ENCODE data around the gene GPD1.

GPD1 gene

DNA sequence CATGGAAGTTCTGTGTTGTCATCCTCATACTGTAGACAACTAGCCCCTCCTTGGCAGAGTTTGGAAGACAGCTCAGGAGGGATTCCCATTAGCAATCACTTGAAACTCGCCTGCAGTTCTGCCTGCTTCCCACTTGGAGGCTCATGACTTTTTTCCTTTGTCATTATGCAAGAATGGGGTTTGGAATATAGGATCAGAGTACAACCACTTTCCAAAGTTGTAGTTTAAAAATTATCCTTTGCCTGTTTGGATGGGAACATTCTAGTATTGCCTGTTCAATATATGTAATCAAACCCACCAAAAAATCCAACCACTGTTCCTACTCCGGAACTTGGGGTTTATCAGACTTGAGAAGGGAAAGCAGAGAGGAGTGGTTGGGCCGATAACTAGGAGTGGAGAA, 2.1 kb upstream of the GPD1 start:
- H3K27ac ChIP-seq = 0 out of 2 replicates have a peak overlapping the region, but pooled peaks have one; percentile 73
- peaks cover 42% of the 10 kb centered on the region for H3K36me3 ChIP-seq (ENCODE audit: insufficient read depth, low read length)
- no peak overlapping the region for H3K9ac ChIP-seq (ENCODE audit: insufficient read length)
- H3K9me3 ChIP-seq (ENCODE audit: low read depth, low read length) = no peaks in the 10 kb centered on the region
- no peak for DNase-seq (ENCODE audit: low read depth, low spot score)
- TF ChIP-seq FOXP2 (optimal IDR thresholded peaks at IDR 0.05; ENCODE audit: control extremely low read depth, extremely low read length, insufficient read depth) (no peak), POLR2AphosphoS5 (IDR thresholded peaks at IDR 0.05; ENCODE audit: borderline replicate concordance, low read depth, low read length) (no peak), EZH2 (IDR thresholded peaks at IDR 0.05) (no peak)
- no peak overlapping the region for H3K4me3 ChIP-seq

DNA sequence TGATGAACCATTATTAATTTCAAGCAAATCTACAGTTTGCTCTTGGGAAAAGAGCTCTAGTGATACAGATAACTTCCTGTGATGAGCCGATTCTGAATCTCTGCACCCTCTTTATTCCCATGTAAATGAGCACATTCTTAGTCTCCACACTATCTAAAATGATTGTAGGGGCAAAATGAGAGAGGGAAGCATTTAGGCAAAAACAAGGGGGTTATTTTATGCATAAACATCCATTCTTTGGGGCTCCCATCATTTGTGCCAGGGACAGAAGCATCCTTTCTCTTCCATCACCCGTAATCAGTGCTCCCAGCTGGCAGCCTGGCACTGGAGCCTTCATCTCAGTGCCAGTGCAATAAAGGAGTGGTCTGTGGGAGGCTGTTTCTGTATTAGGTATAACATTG, 1.7 kb upstream of the GPD1 start:
- Histone ChIP-seq H3K4me3 (no peak overlapping the region), H3K36me3 (ENCODE audit: insufficient read depth, low read length) (peaks cover 37% of the 10 kb centered on the region; the same call in 1 of the 2 replicates), H3K27ac (0 out of 2 replicates have a peak overlapping the region, but pooled peaks have one; percentile 9), H3K9ac (ENCODE audit: insufficient read length) (no peak overlapping the region), H3K9me3 (ENCODE audit: low read depth, low read length) (no peaks in the 10 kb centered on the region)
- TF ChIP-seq FOXP2 (optimal IDR thresholded peaks at IDR 0.05; ENCODE audit: control extremely low read depth, extremely low read length, insufficient read depth) (no peak), EZH2 (IDR thresholded peaks at IDR 0.05) (no peak), POLR2AphosphoS5 (IDR thresholded peaks at IDR 0.05; ENCODE audit: borderline replicate concordance, low read depth, low read length) (no peak; the same call in 1 of the 2 replicates)
- DNase-seq (ENCODE audit: low read depth, low spot score) = no peak

DNA sequence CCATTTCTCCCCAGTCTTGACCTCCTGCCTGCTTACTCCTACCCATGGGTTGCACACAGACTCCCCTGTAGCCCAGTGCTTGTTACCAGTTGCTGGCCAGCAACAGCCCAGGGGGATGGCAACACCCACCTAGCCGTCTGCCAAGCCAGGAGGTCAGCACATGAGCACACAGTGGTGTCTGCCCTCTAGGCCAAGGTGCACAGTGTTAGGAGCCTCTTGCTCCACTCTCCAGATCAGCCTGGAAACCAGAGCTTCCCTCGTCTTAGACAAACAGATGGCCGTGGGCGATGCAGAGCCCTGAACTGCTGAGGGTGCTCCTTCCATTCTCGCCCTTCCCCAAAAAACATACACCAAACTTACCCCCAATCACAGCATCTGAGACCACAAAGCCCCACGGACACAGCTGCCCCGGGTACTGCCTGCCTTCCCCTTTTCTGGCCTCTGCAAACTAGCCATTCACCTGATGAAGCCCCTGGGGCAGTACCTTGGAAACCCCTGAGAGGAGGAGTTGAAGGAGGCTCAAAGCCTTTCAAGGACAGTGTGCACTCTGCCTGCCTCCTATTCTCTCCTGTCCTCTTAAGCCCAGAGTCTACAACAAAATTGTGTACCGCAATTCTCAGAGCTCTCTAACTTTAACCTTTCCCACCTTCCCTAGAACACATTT, 1.0 kb upstream of the GPD1 start:
- Histone ChIP-seq H3K9me3 (ENCODE audit: low read depth, low read length) (no peaks in the 10 kb centered on the region), H3K36me3 (ENCODE audit: insufficient read depth, low read length) (peaks cover 33% of the 10 kb centered on the region; the same call in 1 of the 2 replicates), H3K4me3 (no peak overlapping the region), H3K27ac (no peak overlapping the region), H3K9ac (ENCODE audit: insufficient read length) (no peak overlapping the region)
- no peak for DNase-seq (ENCODE audit: low read depth, low spot score)
- TF ChIP-seq POLR2AphosphoS5 (IDR thresholded peaks at IDR 0.05; ENCODE audit: borderline replicate concordance, low read depth, low read length) (no peak), EZH2 (IDR thresholded peaks at IDR 0.05) (no peak), FOXP2 (optimal IDR thresholded peaks at IDR 0.05; ENCODE audit: control extremely low read depth, extremely low read length, insufficient read depth) (no peak)

DNA sequence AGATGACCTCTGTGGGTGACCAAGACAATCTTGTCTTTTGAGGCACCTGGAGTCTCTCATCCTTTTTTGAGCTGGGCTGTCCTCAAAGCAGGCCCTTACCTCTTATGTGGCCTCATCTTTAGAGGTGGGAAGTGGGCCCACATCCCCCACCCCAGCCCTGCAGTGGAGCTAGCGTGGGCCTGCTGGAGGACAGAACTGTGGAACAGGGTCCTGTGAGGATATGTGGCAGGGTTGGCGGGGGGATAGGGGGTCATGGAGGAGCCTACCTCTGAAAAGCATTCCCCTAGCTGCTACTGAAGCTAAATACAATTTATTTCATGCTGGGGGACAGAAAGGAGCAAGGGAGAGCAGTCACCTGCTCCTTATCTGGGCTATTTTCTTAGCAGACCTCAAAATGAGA, 457 bp upstream of the GPD1 start:
- no peak overlapping the region for H3K27ac ChIP-seq
- TF ChIP-seq FOXP2 (optimal IDR thresholded peaks at IDR 0.05; ENCODE audit: control extremely low read depth, extremely low read length, insufficient read depth) (no peak), EZH2 (IDR thresholded peaks at IDR 0.05) (no peak), POLR2AphosphoS5 (IDR thresholded peaks at IDR 0.05; ENCODE audit: borderline replicate concordance, low read depth, low read length) (no peak)
- H3K36me3 ChIP-seq (ENCODE audit: insufficient read depth, low read length) = peaks cover 27% of the 10 kb centered on the region; the same call in 1 of the 2 replicates
- H3K9me3 ChIP-seq (ENCODE audit: low read depth, low read length) = no peaks in the 10 kb centered on the region
- H3K4me3 ChIP-seq = no peak overlapping the region
- DNase-seq (ENCODE audit: low read depth, low spot score) = no peak
- no peak overlapping the region for H3K9ac ChIP-seq (ENCODE audit: insufficient read length)

DNA sequence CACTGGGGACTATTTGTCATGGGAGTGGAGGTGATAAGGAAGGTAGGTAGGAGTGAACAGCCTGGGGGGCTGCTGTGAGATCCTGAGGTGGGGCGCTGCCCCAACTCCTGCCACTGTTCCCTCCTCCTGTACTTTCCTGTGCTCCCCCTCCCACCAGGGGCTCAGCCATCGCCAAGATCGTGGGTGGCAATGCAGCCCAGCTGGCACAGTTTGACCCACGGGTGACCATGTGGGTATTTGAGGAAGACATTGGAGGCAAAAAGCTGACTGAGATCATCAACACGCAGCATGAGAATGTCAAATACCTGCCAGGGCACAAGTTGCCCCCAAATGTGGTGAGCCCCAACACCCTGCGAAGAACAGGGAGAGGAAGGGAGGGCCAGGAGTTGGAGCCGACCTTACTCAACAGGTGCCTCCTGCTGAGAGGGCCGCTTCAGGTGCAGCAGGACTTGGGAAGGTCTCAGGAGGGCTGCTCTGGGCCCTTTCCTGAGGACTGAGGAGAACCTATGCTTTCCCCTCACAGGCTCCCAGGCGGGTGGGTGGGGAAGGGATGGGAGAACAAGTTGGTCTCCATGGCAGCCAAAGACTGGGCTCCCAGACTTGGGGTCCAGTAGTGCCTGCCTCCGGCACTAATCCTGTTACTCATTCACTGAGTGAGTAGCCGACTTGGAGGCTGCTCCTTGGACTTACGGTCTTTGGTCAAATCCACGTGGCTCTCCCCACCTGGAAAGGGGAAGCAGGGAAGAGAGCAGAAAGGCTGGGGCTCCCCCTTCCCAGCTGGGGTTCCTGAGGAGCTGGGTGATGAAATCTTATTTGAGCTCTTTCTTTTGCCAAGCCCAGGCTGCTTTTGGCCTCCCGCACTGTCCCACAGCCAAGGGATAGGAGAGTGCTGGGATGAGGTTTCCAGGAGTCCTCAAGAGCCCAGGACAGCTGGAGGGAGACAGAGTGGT, 884 bp downstream of the GPD1 start:
- TF ChIP-seq FOXP2 (optimal IDR thresholded peaks at IDR 0.05; ENCODE audit: control extremely low read depth, extremely low read length, insufficient read depth) (no peak), POLR2AphosphoS5 (IDR thresholded peaks at IDR 0.05; ENCODE audit: borderline replicate concordance, low read depth, low read length) (no peak), EZH2 (IDR thresholded peaks at IDR 0.05) (no peak)
- no peak for DNase-seq (ENCODE audit: low read depth, low spot score)
- no peak overlapping the region for H3K4me3 ChIP-seq
- no peak overlapping the region for H3K27ac ChIP-seq
- peaks cover 14% of the 10 kb centered on the region; the same call in 1 of the 2 replicates for H3K36me3 ChIP-seq (ENCODE audit: insufficient read depth, low read length)
- no peak overlapping the region for H3K9ac ChIP-seq (ENCODE audit: insufficient read length)
- H3K9me3 ChIP-seq (ENCODE audit: low read depth, low read length) = no peaks in the 10 kb centered on the region

DNA sequence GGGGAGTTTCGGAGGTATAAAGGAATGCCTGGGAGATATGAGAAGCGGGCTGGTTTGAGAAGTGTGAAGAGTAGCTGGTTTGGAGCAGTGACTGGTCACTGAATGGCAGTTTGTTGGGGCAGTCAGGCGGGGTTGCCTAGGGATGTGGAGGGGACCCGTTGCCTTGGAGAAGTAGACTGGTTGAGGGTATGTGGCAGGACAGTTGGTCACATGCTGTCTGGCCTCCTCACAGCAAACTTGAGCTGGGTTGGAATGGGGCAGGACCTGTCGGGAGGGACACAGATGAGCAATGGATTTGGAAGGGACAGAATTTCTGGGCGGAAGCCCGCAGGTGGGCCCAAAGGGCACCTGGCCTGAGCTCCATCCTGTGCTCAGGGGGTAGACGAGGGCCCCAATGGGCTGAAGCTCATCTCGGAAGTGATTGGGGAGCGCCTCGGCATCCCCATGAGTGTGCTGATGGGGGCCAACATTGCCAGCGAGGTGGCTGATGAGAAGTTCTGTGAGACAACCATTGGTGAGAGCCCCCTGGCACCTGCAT, 2.2 kb downstream of the GPD1 start:
- no peaks in the 10 kb centered on the region for H3K9me3 ChIP-seq (ENCODE audit: low read depth, low read length)
- no peak for DNase-seq (ENCODE audit: low read depth, low spot score)
- TF ChIP-seq FOXP2 (optimal IDR thresholded peaks at IDR 0.05; ENCODE audit: control extremely low read depth, extremely low read length, insufficient read depth) (no peak), POLR2AphosphoS5 (IDR thresholded peaks at IDR 0.05; ENCODE audit: borderline replicate concordance, low read depth, low read length) (no peak), EZH2 (IDR thresholded peaks at IDR 0.05) (no peak)
- H3K9ac ChIP-seq (ENCODE audit: insufficient read length) = no peak overlapping the region
- H3K27ac ChIP-seq = no peak overlapping the region
- H3K36me3 ChIP-seq (ENCODE audit: insufficient read depth, low read length) = peaks cover 4% of the 10 kb centered on the region; the same call in 1 of the 2 replicates
- H3K4me3 ChIP-seq = no peak overlapping the region

DNA sequence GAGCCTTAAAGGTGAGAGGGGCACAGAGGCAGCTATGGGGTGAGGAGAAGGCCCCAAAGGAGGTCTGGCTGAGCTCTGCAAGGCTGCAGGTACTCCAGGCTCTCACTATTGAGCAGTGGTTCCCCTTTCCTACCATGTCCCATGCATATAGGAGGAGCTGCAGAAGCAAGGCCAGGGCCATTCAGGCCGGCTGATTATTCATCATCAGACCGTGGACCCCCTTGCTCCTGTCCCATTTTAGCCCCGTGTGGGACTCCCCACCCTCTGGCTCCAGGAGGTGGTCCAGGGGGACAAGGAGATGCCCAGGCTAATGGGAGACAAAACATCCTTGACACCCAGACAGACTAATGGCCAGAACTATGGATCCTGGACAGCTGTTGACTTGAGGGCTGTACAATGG, 3.1 kb downstream of the GPD1 start:
- TF ChIP-seq FOXP2 (optimal IDR thresholded peaks at IDR 0.05; ENCODE audit: control extremely low read depth, extremely low read length, insufficient read depth) (no peak), EZH2 (IDR thresholded peaks at IDR 0.05) (no peak), POLR2AphosphoS5 (IDR thresholded peaks at IDR 0.05; ENCODE audit: borderline replicate concordance, low read depth, low read length) (no peak)
- Histone ChIP-seq H3K9ac (ENCODE audit: insufficient read length) (no peak overlapping the region), H3K27ac (no peak overlapping the region), H3K9me3 (ENCODE audit: low read depth, low read length) (no peaks in the 10 kb centered on the region), H3K4me3 (no peak overlapping the region), H3K36me3 (ENCODE audit: insufficient read depth, low read length) (peaks cover 1% of the 10 kb centered on the region; the same call in 1 of the 2 replicates)
- no peak for DNase-seq (ENCODE audit: low read depth, low spot score)

Measured in SK-N-MC (cell line).